H1 (cell line): ENCODE data around the gene MICOS13. TPM values are rescaled to one million over a fixed set of nuclear protein-coding genes. Genes with fewer than 3 reads are reported as not detected.

Experiments used
- ASH2L ChIP-seq: fragments of 200-600, 300-600 bp; sonication (generic); IDR thresholded peaks from one replicate; pipeline ENCODE4 v1.7.1; 2017; ENCODE audit warnings: low read length
- SIX5 ChIP-seq: IDR thresholded peaks from 2 replicates; pipeline ENCODE4 v1.6.1; 2011; ENCODE audit warnings: mild to moderate bottlenecking, low read depth, low read length
- polyA plus RNA-seq, 7 experiments: library from polyadenylated mRNA; depleted of rRNA in 3 of 7; stranded (reverse) in 5 of 7; unstranded in 2 of 7; fragments of >200 nt in 5 of 7; fragments of 200-250 nt in 2 of 7; gene quantifications; 1 replicate in 5 of 7; 2 replicates in 1 of 7; 4 replicates in 1 of 7; pipeline versions ENCODE4 v1.2.1 to v1.2.3, GENCODE V29; 2011 to 2013; ENCODE audit warnings: missing spikeins in 2 of 7, mixed read lengths in 2 of 7
- total RNA-seq: library from RNA; stranded (reverse); fragmentation: NEBNext Ultra II Directional; extraction: Animal tissue kit (Norgen Biotek cat#: 25700); gene quantifications from 2 replicates; pipeline ENCODE4 v1.2.1, GENCODE V29; 2021

The MICOS13 gene
- total and polyA plus RNA-seq, 2 of the 8 experiments (the other 6 are each of a cell fraction or from before 2014, with no cell fraction given) = 17.3 to 36.1 TPM

GRCh38 chr19:5686647-5687359, 6.5 kb upstream of the MICOS13 start (continued):
- TF ChIP-seq ASH2L (peak; percentile 25), SIX5 (no peak)
